PC-3 (cell line): ENCODE data around the gene DERL3. TPM values are rescaled to one million over a fixed set of nuclear protein-coding genes. Genes with fewer than 3 reads are reported as not detected.

Experiments used
- ATAC-seq: fragments of 200-7000 bp; cut with Tn5 transposase; 2 replicates; pipeline ENCODE4 v1.9.1; 2020; ENCODE audit warnings: mild to moderate bottlenecking, moderate library complexity
- BruUV-seq: library from RNA; stranded (reverse); fragments of 400-500 nt; replicated peaks from 2 replicates; lab custom pipeline; 2021; lab: Mats Ljungman, UMichigan
- CTCF ChIA-PET: fragments of 300-600 bp; sonication (Branson Sonifier 250); formaldehyde crosslinking; loops from one replicate; lab custom pipeline; 2022; ENCODE audit warnings: antibody characterized with exemption; lab: Charles Lee
- POLR2A ChIA-PET: fragments of 300-600 bp; sonication (Branson Sonifier 250); formaldehyde crosslinking; loops from one replicate; lab custom pipeline; 2022; ENCODE audit warnings: antibody characterized with exemption; ENCODE audit not compliant: unreplicated experiment; lab: Charles Lee
- DNase-seq: peaks from one replicate; pipeline ENCODE4 v3.0.0-alpha.2; 2015
- H2AFZ ChIP-seq: fragments of 300-600 bp; sonication (generic); 2 replicates; pipeline ENCODE4 v1.6.0; 2016; ENCODE audit warnings: antibody characterized with exemption, low read length
- H3F3A ChIP-seq: fragments of 300-600 bp; sonication (generic); one replicate; pipeline ENCODE4 v1.6.0; 2017; ENCODE audit warnings: antibody characterized with exemption, low read length, control low read depth, mild to moderate bottlenecking; ENCODE audit not compliant: unreplicated experiment
- H3K27ac ChIP-seq: fragments of 300-600 bp; sonication (generic); 2 replicates; pipeline ENCODE4 v1.5.1; 2016; ENCODE audit warnings: mild to moderate bottlenecking, low read length
- H3K27me3 ChIP-seq: fragments of 300-600 bp; sonication (generic); 2 replicates; pipeline ENCODE4 v1.6.1; 2016; ENCODE audit warnings: low read length, mixed read lengths
- H3K36me3 ChIP-seq: fragments of 300-600 bp; sonication (generic); 2 replicates; pipeline ENCODE4 v1.6.1; 2016; ENCODE audit warnings: low read depth, mixed run types, low read length, mixed read lengths
- H3K4me1 ChIP-seq: fragments of 300-600 bp; sonication (generic); 2 replicates; pipeline ENCODE4 v1.5.1; 2016; ENCODE audit warnings: low read length; ENCODE audit not compliant: insufficient read depth
- H3K4me2 ChIP-seq: fragments of 300-600 bp; sonication (generic); 2 replicates; pipeline ENCODE4 v1.6.0; 2016; ENCODE audit warnings: low read length
- H3K4me3 ChIP-seq: fragments of 300-600 bp; sonication (generic); 2 replicates; pipeline ENCODE4 v1.5.1; 2016; ENCODE audit warnings: mild to moderate bottlenecking, low read length, mixed read lengths
- H3K79me2 ChIP-seq: fragments of 300-600 bp; sonication (generic); 2 replicates; pipeline ENCODE4 v1.6.1; 2017; ENCODE audit warnings: low read length, mixed read lengths
- H3K9ac ChIP-seq: fragments of 300-600 bp; sonication (generic); 2 replicates; pipeline ENCODE4 v1.6.0; 2016; ENCODE audit warnings: mild to moderate bottlenecking, low read length
- H3K9me2 ChIP-seq: fragments of 300-600 bp; sonication (generic); replicated peaks from 2 replicates; pipeline ENCODE4 v1.6.1; 2016; ENCODE audit warnings: mixed run types, low read length, mixed read lengths
- H3K9me3 ChIP-seq: fragments of 300-600 bp; sonication (generic); 2 replicates; pipeline ENCODE4 v1.6.1; 2016; ENCODE audit warnings: low read length, mixed read lengths
- H4K20me1 ChIP-seq: fragments of 300-600 bp; sonication (generic); 2 replicates; pipeline ENCODE4 v1.6.1; 2016; ENCODE audit warnings: low read length, mixed read lengths
- EZH2 ChIP-seq: fragments of 300-600 bp; sonication (generic); IDR thresholded peaks from one replicate; pipeline ENCODE4 v1.6.1; 2017; ENCODE audit warnings: antibody characterized with exemption, mild to moderate bottlenecking, low read length; ENCODE audit not compliant: unreplicated experiment
- EZH2phosphoT487 ChIP-seq: fragments of 300-600 bp; sonication (generic); IDR thresholded peaks from 2 replicates; pipeline ENCODE4 v1.6.1; 2018; ENCODE audit warnings: mild to moderate bottlenecking, antibody characterized with exemption, low read length, borderline replicate concordance
- intact Hi-C: fragments of 100-400 bp; cut with micrococcal nuclease; formaldehyde crosslinking; loops from 2 replicates; pipeline ENCODE4 v1.9.0; 2023
- total RNA-seq: library from RNA; depleted of rRNA; stranded (reverse); fragments of >200 nt; gene quantifications from 2 replicates; pipeline ENCODE4 v1.2.3, GENCODE V29; 2014
- TF ChIP-seq, protein P1 (sequence below): fragments of 300-600 bp; sonication (generic); conservative IDR thresholded peaks from 2 replicates; pipeline ENCODE4 v1.5.1; 2017; ENCODE audit warnings: antibody characterized with exemption, low read depth, mild to moderate bottlenecking, low read length

DERL3 gene
- total RNA-seq, 1 experiment from 2014 or later = not detected

DNA sequence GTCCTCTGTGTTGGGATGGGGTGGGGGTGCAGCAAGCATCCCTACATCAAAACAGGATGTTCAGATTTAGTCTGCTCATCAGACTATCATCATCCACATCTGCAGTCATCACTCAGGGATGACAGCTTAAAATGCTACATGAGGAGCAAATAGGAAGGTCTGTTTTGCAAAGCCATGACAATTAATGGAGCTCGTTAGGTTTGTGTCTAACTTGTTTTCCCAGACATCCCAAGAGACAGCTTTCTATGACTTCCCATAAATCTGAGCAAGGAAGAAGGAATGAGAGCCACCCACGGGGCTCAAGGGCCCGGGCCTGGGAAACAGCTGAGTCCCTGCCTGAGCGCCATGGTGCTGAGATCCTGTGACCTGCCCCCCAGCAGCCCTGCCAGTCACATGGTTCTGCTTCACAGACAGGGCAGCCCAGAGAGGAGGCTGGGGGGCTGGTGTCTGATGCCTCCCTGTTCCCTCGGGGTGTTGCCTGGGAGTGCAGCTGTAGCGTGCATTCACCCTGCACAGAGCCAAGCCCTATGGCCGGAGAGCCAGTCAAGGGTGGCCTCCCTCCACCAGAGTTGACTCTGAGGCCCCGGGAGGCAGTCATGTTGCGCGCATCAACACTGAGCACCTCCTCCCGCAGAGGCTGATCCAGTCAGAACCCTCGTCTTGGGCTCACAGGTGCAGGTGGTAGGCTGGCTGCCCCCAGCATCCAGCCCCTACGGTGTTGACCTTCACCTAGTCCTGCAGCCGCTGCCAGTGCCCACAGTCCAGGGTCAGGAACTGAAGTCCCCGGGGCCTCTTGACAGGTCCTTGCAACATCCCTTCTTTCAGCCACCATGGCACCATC is 12.1 kb downstream of the DERL3 start:
- Histone ChIP-seq H3K4me3 (no peak overlapping the region), H3K4me2 (no peak overlapping the region), H3K9ac (no peak overlapping the region), H3K36me3 (peaks cover 10% of the 10 kb centered on the region; the same call in 1 of the 2 replicates), H3K4me1 (no peaks in the 10 kb centered on the region), H2AFZ (no peak overlapping the region), H3K27me3 (no peaks in the 10 kb centered on the region), H3K9me2 (no peaks in the 10 kb centered on the region), H4K20me1 (no peaks in the 10 kb centered on the region), H3K79me2 (no peaks in the 10 kb centered on the region), H3K9me3 (no peaks in the 10 kb centered on the region), H3K27ac (no peak overlapping the region), H3F3A (no peaks in the 10 kb centered on the region)
- ATAC-seq (no peak), DNase-seq (no peak)
- intact Hi-C loops = no loop called here
- POLR2A ChIA-PET = no interaction called here
- CTCF ChIA-PET = interaction anchor here (0.6 kb wide), 1 partner anchor 69 kb away, joined by 3 read pairs; no protein-coding TSS in a partner anchor
- no peak for TF ChIP-seq EZH2
- no peak for TF ChIP-seq EZH2phosphoT487
- TF ChIP-seq, protein P1, sequence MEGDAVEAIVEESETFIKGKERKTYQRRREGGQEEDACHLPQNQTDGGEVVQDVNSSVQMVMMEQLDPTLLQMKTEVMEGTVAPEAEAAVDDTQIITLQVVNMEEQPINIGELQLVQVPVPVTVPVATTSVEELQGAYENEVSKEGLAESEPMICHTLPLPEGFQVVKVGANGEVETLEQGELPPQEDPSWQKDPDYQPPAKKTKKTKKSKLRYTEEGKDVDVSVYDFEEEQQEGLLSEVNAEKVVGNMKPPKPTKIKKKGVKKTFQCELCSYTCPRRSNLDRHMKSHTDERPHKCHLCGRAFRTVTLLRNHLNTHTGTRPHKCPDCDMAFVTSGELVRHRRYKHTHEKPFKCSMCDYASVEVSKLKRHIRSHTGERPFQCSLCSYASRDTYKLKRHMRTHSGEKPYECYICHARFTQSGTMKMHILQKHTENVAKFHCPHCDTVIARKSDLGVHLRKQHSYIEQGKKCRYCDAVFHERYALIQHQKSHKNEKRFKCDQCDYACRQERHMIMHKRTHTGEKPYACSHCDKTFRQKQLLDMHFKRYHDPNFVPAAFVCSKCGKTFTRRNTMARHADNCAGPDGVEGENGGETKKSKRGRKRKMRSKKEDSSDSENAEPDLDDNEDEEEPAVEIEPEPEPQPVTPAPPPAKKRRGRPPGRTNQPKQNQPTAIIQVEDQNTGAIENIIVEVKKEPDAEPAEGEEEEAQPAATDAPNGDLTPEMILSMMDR = no peak
- no TSS peak for BruUV-seq

DNA sequence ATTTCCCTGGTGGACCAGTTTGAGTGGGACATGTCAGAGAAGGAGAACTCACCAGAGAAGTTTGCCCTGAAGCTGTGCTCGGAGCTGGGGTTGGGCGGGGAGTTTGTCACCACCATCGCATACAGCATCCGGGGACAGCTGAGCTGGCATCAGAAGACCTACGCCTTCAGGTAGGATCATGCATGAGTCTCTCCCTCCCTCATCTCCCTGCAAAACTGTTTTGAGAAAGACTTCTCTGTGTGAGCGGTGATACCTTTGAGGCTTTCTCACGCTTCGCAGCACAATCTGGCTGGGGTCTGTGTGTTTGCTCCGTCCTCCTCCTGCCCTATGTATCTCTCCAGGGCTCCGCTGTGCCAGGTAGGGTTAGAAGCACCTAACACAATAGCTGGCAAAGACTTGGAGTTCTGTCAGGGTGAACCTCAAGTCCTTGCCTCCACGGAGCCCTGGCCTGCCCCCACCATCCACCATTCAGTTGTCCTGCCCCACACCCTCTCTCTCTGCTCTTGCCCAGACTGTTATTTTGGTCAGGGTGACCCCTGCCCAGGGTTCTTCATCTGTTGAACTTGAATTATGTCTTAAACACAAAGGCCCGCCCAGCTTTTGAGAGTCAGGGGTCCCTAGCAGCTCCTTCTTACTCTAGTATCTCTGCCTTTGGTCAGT is 13.4 kb downstream of the DERL3 start:
- no TSS peak for BruUV-seq
- no peaks in the 10 kb centered on the region for H3F3A ChIP-seq
- no peak for DNase-seq
- H3K27me3 ChIP-seq = no peaks in the 10 kb centered on the region
- no peaks in the 10 kb centered on the region for H4K20me1 ChIP-seq
- H3K4me3 ChIP-seq = no peak overlapping the region
- H3K4me2 ChIP-seq = no peak overlapping the region
- TF ChIP-seq EZH2 = no peak
- TF ChIP-seq, protein P1 = no peak
- no peak for TF ChIP-seq EZH2phosphoT487
- H3K27ac ChIP-seq = no peak overlapping the region
- no peaks in the 10 kb centered on the region for H3K9me2 ChIP-seq
- H3K79me2 ChIP-seq = no peaks in the 10 kb centered on the region
- no peak overlapping the region for H2AFZ ChIP-seq
- no peaks in the 10 kb centered on the region for H3K9me3 ChIP-seq
- H3K36me3 ChIP-seq = peaks cover 10% of the 10 kb centered on the region; the same call in 1 of the 2 replicates
- intact Hi-C loops = no loop called here
- CTCF ChIA-PET = interaction anchor here (0.6 kb wide), 1 partner anchor 51 kb away, joined by 7 read pairs; no protein-coding TSS in a partner anchor
- ATAC-seq = no peak
- H3K4me1 ChIP-seq = no peaks in the 10 kb centered on the region
- H3K9ac ChIP-seq = no peak overlapping the region
- POLR2A ChIA-PET = no interaction called here
